A549 treated with CORT108297 at 1 μM for 4 hours (cell line): ENCODE results near the gene SURF6. TPM values are rescaled to one million over a fixed set of nuclear protein-coding genes. Genes with fewer than 3 reads are reported as not detected.

Experiments used
- total RNA-seq: library from RNA; stranded (reverse); fragments of 200-300 nt; extraction: Qiagen RNA extraction; gene quantifications from 5 replicates; pipeline ENCODE4 v1.2.3, GENCODE V29; 2022

SURF6 gene
- 20.7 to 30.7 TPM (median 25.6 TPM) in 5 replicates for total RNA-seq

GRCh38 chr9:133335924-133336811 is at the start of gene SURF6:
SURF6 (minus strand) TSS chr9:133336188; CDS start chr9:133336132, 56 bp downstream.

GRCh38 chr9:133375724-133376654 is 40.0 kb upstream of the SURF6 start, which contains the start of the genes STKLD1 and SURF4:
STKLD1 (plus strand) TSS chr9:133376366; CDS start chr9:133376474, 108 bp downstream.
SURF4 (minus strand) TSS chr9:133376060; CDS start chr9:133375969, 91 bp downstream.

GRCh38 chr9:133356391-133357091 is 20.6 kb upstream of the SURF6 start, which contains the start of the genes SURF1 and SURF2:
SURF1 (minus strand) TSS chr9:133356487; CDS start chr9:133356453, 34 bp downstream.
SURF2 (plus strand) TSS chr9:133356550; CDS start chr9:133356593, 43 bp downstream.

GRCh38 chr9:133347985-133348717 is 12.2 kb upstream of the SURF6 start, which contains the start of the genes MED22 and RPL7A:
MED22 (minus strand) TSS chr9:133348131; CDS start chr9:133346662, 1,469 bp downstream.
RPL7A (plus strand) TSS chr9:133348218; CDS start chr9:133348244, 26 bp downstream.

Other genes starting within 250 kb of the SURF6 start
- 18.7 to 29.5 TPM (median 28.0 TPM) in 5 replicates for gene RALGDS, start 214.9 kb downstream of the SURF6 start, total RNA-seq
- 1.3 to 3.0 TPM (median 2.6 TPM) in 5 replicates for gene GBGT1, start 172.3 kb downstream of the SURF6 start, total RNA-seq
- not detected in 5 replicates for gene OBP2B, start 126.9 kb downstream of the SURF6 start, total RNA-seq
- not detected in 5 replicates for gene ABO, start 61.0 kb downstream of the SURF6 start, total RNA-seq
- 20.9 to 35.2 TPM (median 33.6 TPM) in 5 replicates for gene MED22, start 11.9 kb upstream of the SURF6 start, total RNA-seq
- 3,292 to 3,461 TPM (median 3,420 TPM) in 5 replicates for gene RPL7A, start 12.0 kb upstream of the SURF6 start, total RNA-seq
- 36.2 to 49.0 TPM (median 43.1 TPM) in 5 replicates for gene SURF1, start 20.3 kb upstream of the SURF6 start, total RNA-seq
- 44.5 to 60.0 TPM (median 47.0 TPM) in 5 replicates for gene SURF2, start 20.4 kb upstream of the SURF6 start, total RNA-seq
- 175 to 207 TPM (median 199 TPM) in 5 replicates for gene SURF4, start 39.9 kb upstream of the SURF6 start, total RNA-seq
- 0.71 to 1.3 TPM (median 0.96 TPM) in 5 replicates for gene STKLD1, start 40.2 kb upstream of the SURF6 start, total RNA-seq
- 34.5 to 39.9 TPM (median 37.4 TPM) in 5 replicates for gene REXO4, start 81.8 kb upstream of the SURF6 start, total RNA-seq
- 0.36 to 0.78 TPM (median 0.76 TPM) in 5 replicates for gene ADAMTS13, start 86.2 kb upstream of the SURF6 start, total RNA-seq
- 2.8 to 4.9 TPM (median 4.9 TPM) in 5 replicates for gene CACFD1, start 123.8 kb upstream of the SURF6 start, total RNA-seq
- gene SLC2A6, start 142.9 kb upstream of the SURF6 start, total RNA-seq = 15.1 to 24.6 TPM (median 22.6 TPM) in 5 replicates
- gene MYMK, start 188.8 kb upstream of the SURF6 start, total RNA-seq = not detected in 5 replicates
- not detected in 5 replicates for gene ADAMTSL2, start 198.5 kb upstream of the SURF6 start, total RNA-seq